Stimulated activated CD8-positive, alpha-beta memory T cell treated with anti-CD3 and anti-CD28 coated beads, Interleukin-15, amount 100 ng/mL, for 4 hours (primary cell): ENCODE results near the gene HCRT.
"Not testable (repeated sequence)": the region's sequence is repeated elsewhere in the genome, so short reads cannot be mapped to it uniquely, and the experiment has no call there.

Experiments used
- DNase-seq, 2 donors: peaks; one replicate each; pipeline ENCODE4 v3.0.0-alpha.2; 2020; ENCODE audit warnings: low read depth in 2 of 2

HCRT gene

GRCh38 chr17:42197564-42198156, 12.4 kb upstream of the HCRT start:
- DNase-seq = no peak

DNA sequence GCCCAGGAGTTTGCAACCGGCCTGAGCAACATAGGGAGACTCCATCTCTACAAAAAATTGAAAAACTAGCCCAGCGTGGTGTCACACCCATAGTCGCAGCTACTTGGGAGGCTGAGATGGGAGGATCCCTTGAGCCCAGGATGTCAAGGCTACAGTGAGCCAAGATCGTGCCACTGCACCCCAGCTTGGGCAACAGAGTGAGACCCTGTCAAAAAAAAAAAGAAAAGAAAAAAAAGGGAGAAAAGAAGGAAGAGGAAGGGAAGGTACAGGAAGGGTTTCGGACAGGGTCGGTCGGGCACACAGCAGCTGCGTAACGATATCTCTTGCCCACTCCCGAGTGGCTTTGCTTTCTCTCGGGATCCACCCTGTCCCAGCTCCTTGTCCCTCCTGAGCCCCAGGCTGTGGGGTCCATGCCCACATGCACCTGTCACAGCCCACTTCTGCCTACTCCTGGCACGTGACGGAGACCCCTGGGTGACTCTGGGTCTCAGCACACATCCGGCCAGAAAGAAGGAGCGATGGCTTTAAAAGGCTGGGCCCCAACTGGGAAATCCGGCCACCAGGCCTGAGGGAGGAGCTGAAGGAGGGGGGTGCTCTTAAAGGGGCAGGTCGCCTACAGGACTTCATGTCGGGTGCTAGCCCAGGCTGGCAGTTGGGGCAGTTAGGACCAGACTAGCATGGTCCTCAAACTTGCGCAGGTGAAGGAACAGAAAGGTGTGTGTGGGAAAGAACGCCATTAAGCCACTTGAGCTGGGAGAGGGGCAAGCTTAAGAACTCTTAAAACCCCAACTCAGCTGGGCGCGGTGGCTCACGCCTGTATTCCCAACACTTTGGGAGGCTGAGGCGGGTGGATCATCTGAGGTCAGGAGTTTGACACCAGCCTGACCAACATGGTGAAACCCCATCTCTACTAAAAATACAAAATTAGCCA, 9.0 kb upstream of the HCRT start, which contains the start of gene GHDC:
TSS of gene GHDC (minus strand) at position 526 of the 931 bp plus-strand sequence. CDS start 913 bp downstream, outside the sequence.
- peak; percentile 62 to 70 for DNase-seq

DNA sequence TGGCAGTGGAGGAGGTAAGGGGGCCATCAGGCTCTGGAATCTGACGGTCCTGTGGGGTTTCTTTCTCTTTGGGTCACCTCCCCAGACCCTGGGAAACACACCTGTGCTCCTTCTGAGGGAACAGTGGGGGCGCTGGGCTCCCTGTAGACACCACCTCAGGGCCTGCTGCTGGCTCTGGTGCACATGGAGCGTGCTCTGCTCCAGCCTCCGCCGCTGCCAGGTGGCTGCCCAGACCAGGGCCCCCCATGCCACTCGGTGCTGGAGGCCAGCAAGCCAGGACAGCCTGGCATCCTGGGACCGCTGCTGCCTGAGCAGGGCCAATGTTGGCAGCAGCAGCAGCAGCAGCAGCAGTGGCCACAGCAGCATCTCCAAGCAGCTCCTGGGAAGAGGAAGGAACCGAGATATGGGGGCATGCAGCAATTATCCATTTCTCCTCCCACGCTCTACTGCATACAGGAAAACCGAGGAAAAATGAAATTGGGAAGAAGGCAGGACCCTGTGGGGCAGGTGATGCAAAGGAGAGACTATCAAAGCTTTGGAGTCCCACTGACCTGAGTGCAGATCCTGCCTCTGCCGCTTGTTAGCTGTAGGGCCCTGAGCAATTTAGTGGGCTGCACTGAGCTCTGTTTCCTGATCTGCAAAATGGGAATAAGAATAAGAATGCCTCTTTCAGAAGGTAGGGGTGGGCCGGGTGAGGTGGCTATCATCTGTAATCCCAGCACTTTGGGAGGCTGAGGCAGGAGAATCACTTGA, 8.1 kb upstream of the HCRT start:
- no peak for DNase-seq

DNA sequence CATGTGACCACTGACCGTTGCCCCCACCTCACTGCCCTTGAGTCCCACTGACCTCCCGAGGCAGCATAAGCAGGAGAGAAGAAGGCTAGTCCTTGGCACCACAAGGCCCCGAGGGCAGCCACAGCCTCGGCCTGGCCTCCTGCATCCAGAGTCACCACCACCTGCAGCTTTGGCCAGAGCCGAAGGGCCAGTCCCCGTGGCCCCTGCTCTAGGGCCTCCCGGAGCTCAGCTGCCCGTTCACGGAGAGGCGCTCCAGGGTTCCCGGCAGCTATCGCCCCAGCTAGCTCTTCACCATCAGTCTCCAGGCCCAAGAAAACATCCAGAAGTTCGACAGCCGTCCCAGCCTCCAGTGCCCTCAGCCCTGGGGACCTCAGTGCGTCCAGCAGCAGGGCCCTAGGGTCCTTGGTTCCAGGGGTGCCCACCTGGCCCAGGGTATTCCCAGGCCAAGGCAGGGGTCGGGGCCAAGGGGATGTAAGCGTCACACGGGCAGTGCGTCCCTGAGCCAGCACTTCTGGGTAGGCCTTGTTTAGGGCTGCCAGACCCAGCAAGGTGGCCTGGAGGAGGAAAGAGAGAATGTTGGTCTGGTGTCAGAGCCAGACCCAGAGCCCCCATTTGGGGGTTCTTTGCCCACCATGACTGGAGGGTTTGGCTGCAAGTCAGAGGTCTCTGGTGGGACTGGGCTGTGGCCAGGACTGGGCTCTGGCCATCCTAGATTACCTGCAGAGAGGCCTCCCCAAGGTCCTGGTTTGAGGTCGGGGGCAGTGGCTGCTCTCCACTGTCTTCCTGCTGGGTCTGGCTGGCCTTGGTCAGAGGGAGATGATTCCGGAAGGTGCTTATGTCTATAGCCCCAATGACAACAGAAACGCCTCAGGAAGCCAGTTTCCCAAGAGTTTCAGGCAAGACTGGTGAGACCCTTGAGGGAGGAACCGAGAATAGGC, 7.2 kb upstream of the HCRT start:
- DNase-seq = no peak

- no peak for DNase-seq
Observed at GRCh38 chr17:42191275-42191608, 6.0 kb upstream of the HCRT start.

- DNase-seq = no peak
Observed at GRCh38 chr17:42190491-42191274, 5.4 kb upstream of the HCRT start.

DNA sequence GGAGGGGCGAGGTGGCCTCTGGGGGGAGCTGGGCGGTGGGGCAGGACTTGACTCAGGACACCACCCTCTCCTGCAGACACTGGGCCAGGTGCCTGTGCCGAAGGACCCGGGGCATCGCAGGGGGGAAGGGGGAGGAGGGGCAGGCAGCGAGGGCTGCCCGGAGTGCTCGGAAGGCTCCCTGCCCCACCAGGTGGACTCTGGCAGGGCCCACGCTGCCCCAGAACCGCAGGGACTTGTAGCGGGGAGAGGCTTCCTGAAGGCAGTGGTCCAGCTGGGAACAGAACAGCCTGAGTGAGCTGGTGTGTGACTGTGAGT, 4.4 kb upstream of the HCRT start:
- DNase-seq = no peak

- DNase-seq = no peak
Observed at GRCh38 chr17:42188749-42189650, 3.7 kb upstream of the HCRT start.

GRCh38 chr17:42187833-42188232, 2.6 kb upstream of the HCRT start:
- no peak for DNase-seq

DNA sequence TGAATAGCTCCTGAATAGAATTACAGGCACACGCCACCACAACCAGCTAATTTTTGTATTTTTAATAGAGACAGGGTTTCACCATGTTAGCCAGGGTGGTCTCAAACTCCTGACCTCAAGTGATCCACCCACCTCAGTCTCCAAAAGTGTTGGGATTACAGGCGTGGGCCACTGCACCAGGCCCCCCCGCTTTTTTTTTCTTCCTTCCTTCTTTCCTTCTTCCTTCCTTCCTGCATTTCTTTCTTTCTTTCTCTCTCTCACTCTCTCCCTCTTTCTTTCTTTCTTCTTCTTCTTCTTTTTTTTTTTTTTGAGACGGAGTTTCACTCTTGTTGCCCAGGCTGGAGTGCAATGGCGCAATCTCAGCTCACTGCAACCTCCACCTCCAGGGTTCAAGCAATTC, 939 bp upstream of the HCRT start:
- DNase-seq = not testable (repeated sequence)

DNA sequence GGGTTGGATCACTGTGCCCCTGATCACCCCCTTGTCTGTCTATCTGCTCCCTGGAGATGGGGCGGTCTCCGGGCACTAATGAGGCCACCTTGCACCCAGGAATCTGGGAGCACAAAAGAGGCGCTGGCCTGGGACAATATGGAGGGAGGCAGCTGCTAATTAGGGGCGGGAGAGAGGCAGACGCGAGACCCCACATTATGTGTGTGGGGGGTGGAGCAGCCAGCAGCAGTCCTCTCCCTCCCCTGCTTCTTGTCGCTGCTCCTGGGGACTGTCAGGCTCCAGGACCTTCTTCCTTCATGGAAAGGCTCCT, 324 bp upstream of the HCRT start:
- no peak for DNase-seq

GRCh38 chr17:42183741-42184711, 1.2 kb downstream of the HCRT start:
- DNase-seq = peak; percentile 42 to 58

GRCh38 chr17:42182927-42183734, 2.1 kb downstream of the HCRT start:
- no peak for DNase-seq

DNA sequence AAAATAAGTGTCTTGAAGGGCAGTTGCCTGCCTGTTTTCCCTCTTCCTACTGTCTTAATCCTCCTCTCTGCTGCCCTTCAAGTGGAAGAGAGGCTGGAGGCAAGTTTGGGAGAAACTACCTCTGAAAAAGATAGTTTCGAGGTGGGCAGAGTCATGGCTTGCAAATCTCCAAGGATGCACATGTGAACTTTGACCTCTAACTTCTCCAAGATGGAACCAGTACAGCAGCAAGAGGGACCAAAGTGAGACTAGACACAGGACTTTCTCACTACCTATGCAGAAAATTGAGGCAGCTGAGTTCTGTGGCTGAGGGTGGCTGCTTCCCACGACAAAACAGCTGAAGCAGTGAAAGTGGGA, 3.4 kb downstream of the HCRT start:
- no peak for DNase-seq

- peak; percentile 79 for DNase-seq
Observed at GRCh38 chr17:42180922-42181850, 4.1 kb downstream of the HCRT start, which contains the start of gene KCNH4. Gene KCNH4, minus strand, starts transcription at chr17:42181142. Its CDS starts 197 bp downstream, at chr17:42180945.

DNA sequence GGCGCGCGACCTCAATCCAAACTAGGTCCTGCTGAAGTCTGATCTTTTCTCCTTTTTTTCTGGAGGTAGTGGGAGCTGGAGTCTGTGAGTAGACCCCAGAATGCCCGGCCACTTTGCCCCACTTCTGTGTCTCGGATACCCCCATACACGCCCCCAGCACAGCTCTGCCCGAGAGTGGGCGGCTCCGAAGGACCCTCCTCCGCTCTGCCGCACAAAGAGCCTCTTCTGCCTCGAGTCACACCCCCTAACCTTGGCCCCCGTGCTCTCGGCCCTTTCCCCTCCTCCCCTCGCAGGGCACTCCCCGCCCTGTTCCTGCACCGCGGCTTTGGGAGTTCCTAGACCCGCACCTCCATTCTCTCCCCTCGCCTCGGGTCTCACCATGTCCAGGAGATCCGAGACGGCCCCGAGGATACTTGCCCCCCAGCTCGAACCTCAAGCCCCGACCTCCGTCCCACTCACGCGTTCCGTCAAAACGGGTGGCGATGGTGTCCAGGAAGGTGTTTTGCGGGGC, 4.8 kb downstream of the HCRT start:
- DNase-seq = no peak
